GM12801 (cell line): Measurements from ENCODE around the gene FGF14.

Experiments
- CTCF ChIP-seq: IDR thresholded peaks from one replicate; pipeline ENCODE4 v1.5.1; 2011; ENCODE audit warnings: control low read depth; ENCODE audit not compliant: insufficient read length; ENCODE audit errors: extremely low read depth

FGF14 gene

GRCh38 chr13:102055090-102055779 lies 346.6 kb downstream of the FGF14 start:
- TF ChIP-seq CTCF = no peak

GRCh38 chr13:102049853-102050252 lies 352.0 kb downstream of the FGF14 start:
- no peak for TF ChIP-seq CTCF

- no peak for TF ChIP-seq CTCF
These were observed 356.1 kb downstream of the FGF14 start for GRCh38 chr13:102045731-102046130.

- TF ChIP-seq CTCF = no peak
These were observed 359.1 kb downstream of the FGF14 start for GRCh38 chr13:102042746-102043145.

GRCh38 chr13:102041544-102041943 lies 360.3 kb downstream of the FGF14 start:
- no peak for TF ChIP-seq CTCF

- TF ChIP-seq CTCF = no peak
These were observed 361.0 kb downstream of the FGF14 start for GRCh38 chr13:102040812-102041211.

GRCh38 chr13:102039264-102039663 lies 362.6 kb downstream of the FGF14 start:
- no peak for TF ChIP-seq CTCF

GRCh38 chr13:102038787-102039186 lies 363.1 kb downstream of the FGF14 start:
- no peak for TF ChIP-seq CTCF
